Ecto neural progenitor cell (in vitro differentiated cells): ENCODE results near the gene FABP7.
"Not testable (repeated sequence)": the region's sequence is repeated elsewhere in the genome, so short reads cannot be mapped to it uniquely, and the experiment has no call there.

Experiments
- DNase-seq: peaks from one replicate; pipeline ENCODE4 v3.0.0-alpha.2; 2018; ENCODE audit warnings: low spot score

FABP7 gene

DNA sequence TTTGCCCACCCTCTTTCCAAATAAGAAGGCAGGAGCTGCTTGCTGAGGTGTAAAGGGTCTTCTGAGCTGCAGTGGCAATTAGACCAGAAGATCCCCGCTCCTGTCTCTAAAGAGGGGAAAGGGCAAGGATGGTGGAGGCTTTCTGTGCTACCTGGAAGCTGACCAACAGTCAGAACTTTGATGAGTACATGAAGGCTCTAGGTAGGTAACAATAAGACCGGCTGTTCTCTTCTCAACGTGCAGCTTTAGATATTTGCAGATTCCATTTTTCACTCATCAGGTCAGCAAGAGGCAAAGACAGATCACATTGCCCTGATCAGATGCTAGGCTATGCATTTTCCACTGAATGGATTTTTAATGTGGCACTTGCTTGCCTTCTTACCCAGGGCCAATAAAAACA, at the start of gene FABP7:
FABP7 (plus strand) TSS at position 50 of the 400 bp plus-strand sequence; CDS start at position 129, 79 bp downstream.
- DNase-seq: no peak

DNA sequence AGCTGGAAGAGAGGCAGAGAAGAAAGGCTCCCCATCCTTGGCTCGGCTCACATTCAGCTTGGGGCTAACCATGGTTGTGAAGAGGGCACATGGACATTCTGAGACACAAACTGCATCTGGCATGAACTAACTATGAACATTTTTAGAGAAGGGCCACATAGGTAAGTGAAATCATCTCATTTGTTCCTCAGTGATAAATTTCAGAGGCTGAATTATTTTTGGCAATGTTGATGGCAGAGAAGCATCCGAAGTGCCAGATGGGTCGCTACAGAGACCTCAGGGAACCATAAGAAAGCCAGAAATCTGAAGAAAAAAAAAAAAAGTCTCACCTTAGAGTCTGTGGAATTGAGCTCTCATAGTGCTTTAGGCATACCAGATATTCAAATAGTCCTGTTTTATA, 49.2 kb upstream of the FABP7 start:
- DNase-seq: no peak

GRCh38 chr6:122730775-122731386, 48.6 kb upstream of the FABP7 start:
- DNase-seq: no peak

GRCh38 chr6:122733259-122733658, 46.3 kb upstream of the FABP7 start:
- DNase-seq: no peak

- no peak for DNase-seq
Measured at GRCh38 chr6:122734529-122735395, 44.8 kb upstream of the FABP7 start.

DNA sequence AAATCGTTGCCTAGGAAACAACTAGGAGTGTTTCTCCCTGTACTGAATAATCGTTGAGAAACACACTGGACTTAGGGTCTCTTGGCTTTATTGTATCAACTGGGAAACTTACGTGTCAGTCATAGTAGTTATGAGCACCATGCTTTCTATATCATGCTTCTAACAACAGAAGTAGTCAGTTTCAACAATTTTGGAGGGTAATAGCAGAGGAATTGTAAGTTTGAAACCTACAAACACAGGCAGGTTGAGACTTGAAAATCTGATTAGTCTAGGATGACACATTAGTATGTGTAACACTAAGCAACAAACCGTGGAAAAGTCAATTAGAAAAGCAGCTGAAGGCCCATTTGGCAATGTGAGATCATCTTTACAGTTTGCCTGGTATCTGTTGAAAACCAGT, 43.9 kb upstream of the FABP7 start:
- DNase-seq: no peak

- DNase-seq: no peak
Measured at GRCh38 chr6:122736163-122736562, 43.4 kb upstream of the FABP7 start.

DNA sequence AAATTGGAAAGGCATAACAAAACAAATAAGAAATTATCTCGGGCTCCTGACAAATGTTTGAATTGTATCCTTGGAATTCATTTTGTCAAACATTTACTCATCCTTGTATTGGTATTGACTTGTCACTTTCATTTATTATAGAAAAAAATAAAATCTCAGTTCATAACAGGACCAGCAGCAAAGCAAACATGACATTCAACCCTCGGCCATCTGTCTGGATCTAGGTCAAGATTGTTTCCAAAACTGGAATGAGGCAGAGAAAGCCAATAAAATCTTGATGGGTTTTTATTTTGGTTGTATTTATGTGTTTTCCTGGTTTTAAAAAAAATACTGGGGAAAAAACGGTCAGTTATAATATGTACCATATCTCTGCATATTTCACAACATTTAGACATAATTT, 42.9 kb upstream of the FABP7 start:
- DNase-seq: no peak

- no peak for DNase-seq
Measured at GRCh38 chr6:122740091-122740490, 39.4 kb upstream of the FABP7 start.

GRCh38 chr6:122740936-122741335, 38.6 kb upstream of the FABP7 start:
- no peak for DNase-seq

GRCh38 chr6:122744247-122744646, 35.3 kb upstream of the FABP7 start:
- DNase-seq: not testable (repeated sequence)

DNA sequence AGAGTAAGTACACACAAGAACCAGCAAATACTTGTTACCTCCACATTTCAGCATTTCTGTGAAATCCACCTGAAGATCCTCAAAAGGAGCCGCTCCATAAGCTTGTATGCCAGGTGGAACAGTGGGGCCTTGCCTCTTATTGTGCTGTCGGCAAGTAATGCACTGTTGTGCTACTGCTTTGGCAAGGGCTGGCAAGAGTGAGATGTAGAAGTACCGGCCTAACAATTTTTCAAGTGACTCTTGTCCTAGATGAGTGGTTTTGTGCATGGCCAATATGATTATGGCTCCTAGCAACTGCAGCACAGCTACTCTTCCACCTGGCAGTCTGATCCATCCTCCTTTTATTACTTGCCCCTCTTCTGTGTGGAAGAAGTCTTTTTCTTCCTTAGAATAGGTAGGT, 34.7 kb upstream of the FABP7 start:
- DNase-seq: not testable (repeated sequence)

DNA sequence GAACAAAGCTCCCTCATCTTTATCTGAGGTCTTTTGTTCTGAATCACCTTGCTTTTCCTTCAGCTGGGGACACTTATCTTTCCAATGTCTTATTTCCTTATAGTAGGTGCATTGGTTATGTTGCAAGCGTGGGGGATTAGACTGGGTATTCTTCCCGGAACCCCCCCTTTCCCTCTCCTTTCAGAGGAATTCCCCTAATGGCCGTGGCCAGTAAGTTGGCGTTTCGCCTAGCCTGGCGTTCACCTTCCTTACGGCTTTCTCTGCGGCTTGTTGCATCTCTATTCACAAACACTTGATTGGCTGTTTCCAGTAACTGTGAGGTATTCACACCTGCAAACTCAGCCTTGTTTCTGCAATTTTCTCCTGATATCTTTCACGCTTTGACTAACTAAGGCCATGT, 32.8 kb upstream of the FABP7 start:
- DNase-seq: no peak

DNA sequence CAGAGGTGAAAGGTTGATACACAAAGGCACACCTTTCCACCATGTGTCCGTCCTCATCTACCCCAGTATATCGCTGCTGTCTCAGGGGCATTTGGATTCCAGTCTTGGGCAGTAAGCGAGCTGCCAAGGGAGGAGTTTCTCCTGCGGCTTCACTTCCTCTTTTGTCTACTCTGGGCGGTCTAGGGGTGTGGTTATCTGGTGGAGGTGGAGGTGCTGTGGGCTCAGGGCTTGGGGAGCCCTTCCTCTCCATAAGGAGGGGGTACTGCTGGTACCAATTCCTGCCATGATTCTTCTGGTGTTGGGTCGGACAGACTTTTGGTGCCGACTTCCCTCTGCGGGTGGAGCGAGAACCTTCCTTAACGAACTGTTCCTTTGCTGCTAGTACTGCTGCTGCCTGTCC, 31.9 kb upstream of the FABP7 start:
- DNase-seq: no peak

- not testable (repeated sequence) for DNase-seq
Measured at GRCh38 chr6:122748945-122749344, 30.6 kb upstream of the FABP7 start.

DNA sequence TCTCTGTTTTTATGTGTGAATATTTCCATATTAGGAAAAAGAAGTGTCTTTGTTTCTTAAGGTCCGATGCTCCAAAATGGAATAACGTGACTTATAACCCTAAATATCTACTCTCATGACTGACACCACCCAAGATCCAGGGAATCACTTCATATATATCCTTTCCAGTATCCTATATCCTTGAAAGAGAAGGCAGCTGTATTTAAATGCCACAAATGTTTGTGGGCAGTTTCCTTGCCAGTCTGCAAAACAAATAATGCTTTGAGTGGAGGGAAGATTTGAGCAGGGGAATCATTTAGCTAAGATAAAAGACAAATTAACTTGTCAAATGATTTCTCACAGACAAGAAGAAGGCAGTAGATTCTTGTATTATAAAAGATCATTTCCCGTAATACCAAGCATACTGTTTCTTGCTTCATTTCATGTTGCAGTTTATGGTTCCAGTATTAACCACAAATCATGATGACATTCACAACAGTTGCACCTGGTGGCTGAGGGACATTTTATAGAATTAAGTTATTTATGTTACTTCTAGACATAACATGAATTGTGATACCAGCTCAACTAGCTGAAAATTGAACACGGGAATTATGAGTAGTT, 30.0 kb upstream of the FABP7 start:
- DNase-seq: no peak

DNA sequence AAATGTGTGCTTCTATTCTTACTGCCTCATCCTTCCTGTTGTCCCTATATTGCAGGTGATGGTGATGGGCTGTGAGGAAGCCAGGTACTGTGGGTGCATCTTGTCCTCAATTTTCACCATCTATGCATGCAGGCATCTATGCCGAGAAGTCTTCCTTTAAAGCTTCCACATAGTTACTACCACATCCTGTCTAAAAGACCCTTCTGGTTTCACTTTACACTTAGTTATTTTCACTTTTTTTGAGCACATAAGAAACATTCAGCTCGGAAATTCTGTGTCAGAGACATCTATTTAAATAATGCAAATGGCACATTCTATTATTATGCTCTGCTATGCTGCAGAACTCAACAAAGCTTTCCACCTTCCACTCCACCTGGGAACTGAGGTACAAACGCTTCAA, 28.2 kb upstream of the FABP7 start:
- no peak for DNase-seq

DNA sequence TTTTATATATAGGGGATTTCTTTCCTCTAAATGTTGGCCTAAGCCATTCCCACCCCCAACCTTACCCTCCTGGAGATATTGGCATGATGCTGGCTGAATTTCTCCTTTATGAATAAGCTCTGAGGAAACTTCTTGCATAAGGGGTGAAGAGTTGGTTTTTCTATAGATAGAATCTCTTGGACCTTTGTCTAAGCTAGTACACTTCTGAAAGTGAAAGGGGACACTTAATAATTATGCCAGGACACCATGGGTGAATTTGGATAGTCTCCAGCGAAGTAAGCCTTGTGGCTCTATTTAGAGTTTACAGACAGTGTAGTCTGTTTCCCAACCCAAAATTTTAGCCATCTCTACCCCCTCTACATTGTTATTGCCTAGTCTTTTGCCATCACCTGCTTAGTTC, 27.1 kb upstream of the FABP7 start:
- DNase-seq: no peak

- DNase-seq: no peak
Measured at GRCh38 chr6:122753000-122753687, 26.4 kb upstream of the FABP7 start.

- DNase-seq: no peak
Measured at GRCh38 chr6:122753688-122754056, 25.8 kb upstream of the FABP7 start.

- DNase-seq: no peak
Measured at GRCh38 chr6:122754191-122754731, 25.3 kb upstream of the FABP7 start.

- DNase-seq: no peak
Measured at GRCh38 chr6:122755901-122756300, 23.6 kb upstream of the FABP7 start.
